ENCODE results near the gene DALRD3. TPM values are rescaled to one million over a fixed set of nuclear protein-coding genes. Genes with fewer than 3 reads are reported as not detected.
A peak's percentile ranks its signal among the peaks of the same experiment; 100 is the strongest.

Gene DALRD3
- total RNA-seq, 1 donor from 2014 or later = 36.7 TPM

DNA sequence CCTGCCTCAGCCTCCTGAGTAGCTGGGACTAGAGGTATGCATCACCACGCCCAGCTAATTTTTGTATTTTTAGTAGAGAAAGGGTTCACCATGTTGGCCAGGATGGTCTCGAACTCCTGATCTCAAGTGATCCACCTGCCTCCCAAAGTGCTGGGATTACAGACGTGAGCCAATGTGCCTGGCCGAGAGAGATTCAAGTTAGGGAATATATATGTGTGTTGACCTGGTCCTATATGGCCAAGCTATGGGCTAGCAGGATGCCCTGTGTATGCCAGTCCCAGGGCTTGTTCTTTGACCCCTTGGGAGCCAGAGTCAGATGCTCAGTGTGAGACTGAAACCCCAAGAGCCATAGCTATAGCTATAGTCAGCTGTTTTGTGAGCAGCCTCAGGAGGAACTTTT lies 5.4 kb upstream of the DALRD3 start:
- ChIA-PET POLR2A (interaction anchor here (0.6 to 14.9 kb wide), 4 partner anchors 16 to 70 kb away, joined by 3 to 372 read pairs (median 11); partner anchors contain the start of genes QRICH1 and WDR6), CTCF (interaction anchor here (0.8 to 1.1 kb wide), 2 partner anchors 17 to 36 kb away, joined by 3 to 5 read pairs; partner anchors contain the start of gene WDR6)
- peaks cover 58% of the 10 kb centered on the region for H3K36me3 Mint-ChIP-seq (ENCODE audit: low read depth)
- TF ChIP-seq, protein P1, sequence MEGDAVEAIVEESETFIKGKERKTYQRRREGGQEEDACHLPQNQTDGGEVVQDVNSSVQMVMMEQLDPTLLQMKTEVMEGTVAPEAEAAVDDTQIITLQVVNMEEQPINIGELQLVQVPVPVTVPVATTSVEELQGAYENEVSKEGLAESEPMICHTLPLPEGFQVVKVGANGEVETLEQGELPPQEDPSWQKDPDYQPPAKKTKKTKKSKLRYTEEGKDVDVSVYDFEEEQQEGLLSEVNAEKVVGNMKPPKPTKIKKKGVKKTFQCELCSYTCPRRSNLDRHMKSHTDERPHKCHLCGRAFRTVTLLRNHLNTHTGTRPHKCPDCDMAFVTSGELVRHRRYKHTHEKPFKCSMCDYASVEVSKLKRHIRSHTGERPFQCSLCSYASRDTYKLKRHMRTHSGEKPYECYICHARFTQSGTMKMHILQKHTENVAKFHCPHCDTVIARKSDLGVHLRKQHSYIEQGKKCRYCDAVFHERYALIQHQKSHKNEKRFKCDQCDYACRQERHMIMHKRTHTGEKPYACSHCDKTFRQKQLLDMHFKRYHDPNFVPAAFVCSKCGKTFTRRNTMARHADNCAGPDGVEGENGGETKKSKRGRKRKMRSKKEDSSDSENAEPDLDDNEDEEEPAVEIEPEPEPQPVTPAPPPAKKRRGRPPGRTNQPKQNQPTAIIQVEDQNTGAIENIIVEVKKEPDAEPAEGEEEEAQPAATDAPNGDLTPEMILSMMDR (IDR thresholded peaks at IDR 0.05) = no peak
- no peaks in the 10 kb centered on the region for H3K9me3 Mint-ChIP-seq
- DNase-seq = no peak
- H3K27me3 Mint-ChIP-seq = no peaks in the 10 kb centered on the region
- intact Hi-C loops (cut with micrococcal nuclease) = loop anchor here (5.0 to 10.0 kb wide), 2 partner anchors 176 to 1271 kb away; partner anchors contain the start of genes HYAL3, IFRD2, NAA80 and PRKAR2A
- H3K4me1 Mint-ChIP-seq = peaks cover 71% of the 10 kb centered on the region
- H3K27ac Mint-ChIP-seq = peak overlapping the region; percentile 50
- peak overlapping the region; percentile 35 for H3K4me3 Mint-ChIP-seq
- no peak for ATAC-seq (ENCODE audit: low read depth)

- H3K4me1 Mint-ChIP-seq = peaks cover 64% of the 10 kb centered on the region
- intact Hi-C loops (cut with micrococcal nuclease) = loop anchor here (1.0 to 10.0 kb wide), 3 partner anchors 98 to 1272 kb away; partner anchors contain the start of genes HYAL3, IFRD2, NAA80 and PRKAR2A
- DNase-seq (no peak), ATAC-seq (ENCODE audit: low read depth) (no peak)
- no peaks in the 10 kb centered on the region for H3K27me3 Mint-ChIP-seq
- ChIA-PET POLR2A (interaction anchor here (0.5 to 14.9 kb wide), 13 partner anchors 9 to 1206 kb away, joined by 3 to 372 read pairs (median 10); partner anchors contain the start of genes P4HTM, QRICH1, USP19 and WDR6), CTCF (interaction anchor here (1.0 to 3.6 kb wide), 7 partner anchors 10 to 71 kb away, joined by 3 to 30 read pairs (median 6); partner anchors contain the start of genes P4HTM, QRICH1 and WDR6)
- no peaks in the 10 kb centered on the region for H3K9me3 Mint-ChIP-seq
- H3K27ac Mint-ChIP-seq = peak overlapping the region; percentile 95
- TF ChIP-seq, protein P1 (IDR thresholded peaks at IDR 0.05) = no peak
- peak overlapping the region; percentile 94 for H3K4me3 Mint-ChIP-seq
- peaks cover 54% of the 10 kb centered on the region for H3K36me3 Mint-ChIP-seq (ENCODE audit: low read depth)
These were observed 4.3 kb upstream of the DALRD3 start for GRCh38 chr3:49022688-49023171.

GRCh38 chr3:49021813-49022687 lies 3.7 kb upstream of the DALRD3 start, which contains the start of gene NDUFAF3:
NDUFAF3 (plus strand) TSS chr3:49022121; CDS start chr3:49022145, 24 bp downstream.
- ATAC-seq (ENCODE audit: low read depth) = peak; percentile 67
- Mint-ChIP-seq H3K36me3 (ENCODE audit: low read depth) (peaks cover 49% of the 10 kb centered on the region), H3K4me1 (peaks cover 66% of the 10 kb centered on the region), H3K27me3 (no peaks in the 10 kb centered on the region), H3K9me3 (no peaks in the 10 kb centered on the region), H3K4me3 (peak within 1 kb of the TSS; percentile 94), H3K27ac (peak within 1 kb of the TSS; percentile 97)
- TF ChIP-seq, protein P1 (IDR thresholded peaks at IDR 0.05) = peak; percentile 39
- intact Hi-C loops (cut with micrococcal nuclease) = loop anchor here (1.0 to 10.0 kb wide), 11 partner anchors 7 to 1273 kb away; partner anchors contain the start of genes ARIH2, DAG1, HYAL3 and IFRD2
- ChIA-PET POLR2A (interaction anchor here (0.5 to 14.9 kb wide), 33 partner anchors 7 to 1207 kb away, joined by 3 to 372 read pairs (median 5); partner anchors contain the start of genes ARIH2, DAG1, IMPDH2 and IP6K2), CTCF (interaction anchor here (1.0 to 3.6 kb wide), 9 partner anchors 7 to 72 kb away, joined by 3 to 30 read pairs (median 6); partner anchors contain the start of genes IMPDH2, P4HTM, QRICH1 and WDR6)
- peak; percentile 94 for DNase-seq

GRCh38 chr3:49021213-49021812 lies 2.9 kb upstream of the DALRD3 start:
- intact Hi-C loops (cut with micrococcal nuclease) = loop anchor here (1.0 to 10.0 kb wide), 10 partner anchors 8 to 1273 kb away; partner anchors contain the start of genes ARIH2, DAG1, HYAL3 and IFRD2
- peak; percentile 98 for DNase-seq
- Mint-ChIP-seq H3K4me1 (peaks cover 59% of the 10 kb centered on the region), H3K27me3 (no peaks in the 10 kb centered on the region), H3K4me3 (peak overlapping the region; percentile 94), H3K9me3 (no peaks in the 10 kb centered on the region), H3K27ac (peak overlapping the region; percentile 97), H3K36me3 (ENCODE audit: low read depth) (peaks cover 44% of the 10 kb centered on the region)
- ChIA-PET POLR2A (interaction anchor here (0.6 to 14.9 kb wide), 30 partner anchors 8 to 919 kb away, joined by 3 to 372 read pairs (median 4); partner anchors contain the start of genes ARIH2, DAG1, IMPDH2 and IP6K2), CTCF (interaction anchor here (1.2 to 3.6 kb wide), 8 partner anchors 8 to 73 kb away, joined by 3 to 30 read pairs (median 6); partner anchors contain the start of genes IMPDH2, P4HTM, QRICH1 and WDR6)
- peak; percentile 69 for ATAC-seq (ENCODE audit: low read depth)
- TF ChIP-seq, protein P1 (IDR thresholded peaks at IDR 0.05) = no peak

Data from activated B cell treated with CpG ODN at 0.5 μM for 24 hours (primary cell).